ENCODE measurements around the gene RIMS1.

The RIMS1 gene

DNA sequence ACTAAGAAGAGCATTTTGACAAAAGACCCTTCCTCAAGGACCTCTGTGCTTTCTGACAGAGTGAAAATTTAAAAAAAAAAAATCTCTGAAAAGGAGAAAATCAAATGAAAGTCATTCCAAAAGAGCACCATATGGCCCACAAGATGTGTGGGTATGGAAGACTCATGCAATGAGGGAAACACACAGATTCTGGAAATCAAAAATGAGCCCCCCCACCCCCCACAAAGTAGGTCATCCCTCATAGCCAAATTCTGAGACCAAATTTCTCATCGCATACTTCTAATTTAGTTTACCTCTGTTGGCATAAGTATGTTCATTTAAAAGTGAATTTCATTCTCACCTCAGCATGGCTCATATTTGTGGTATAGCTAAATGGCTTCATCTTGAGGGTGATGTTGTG, 554.3 kb downstream of the RIMS1 start:
- Histone ChIP-seq H3K18ac (ENCODE audit: low read length) (no peak overlapping the region), H3K79me1 (ENCODE audit: low read depth, low read length) (peaks cover 2% of the 10 kb centered on the region), H3K36me3 (replicated peaks in 1 of 2; ENCODE audit: control insufficient read depth in 2 of 2, insufficient read depth in 2 of 2, low read length in 2 of 2) (no peaks in the 10 kb centered on the region), H3K9ac (ENCODE audit: low read depth, low read length, poor library complexity) (no peak overlapping the region), H3K27me3 (ENCODE audit: control insufficient read depth in 3 of 3, insufficient read depth in 3 of 3, low read depth in 1 of 3, low read length in 3 of 3) (peaks cover 0 to 6% (median 0%) of the 10 kb centered on the region in 3 experiments), H3K23ac (ENCODE audit: low read depth, low read length, poor library complexity) (no peak overlapping the region), H3K9me3 (replicated peaks in 1 of 2; ENCODE audit: control insufficient read depth in 2 of 2, insufficient read depth in 1 of 2, low read depth in 1 of 2, low read length in 2 of 2) (no peaks in the 10 kb centered on the region), H2BK5ac (ENCODE audit: low read length) (no peak overlapping the region), H3K4me3 (ENCODE audit: low read length in 2 of 2) (no peak overlapping the region), H3K4me1 (ENCODE audit: control insufficient read depth in 2 of 2, insufficient read depth in 1 of 2, low read depth in 1 of 2, low read length in 2 of 2) (no peaks in the 10 kb centered on the region), H2BK12ac (ENCODE audit: low read length) (no peak overlapping the region), H3K4ac (ENCODE audit: low read length) (no peak overlapping the region), H4K91ac (ENCODE audit: low read depth, low read length, poor library complexity) (no peak overlapping the region), H2BK15ac (ENCODE audit: low read length) (no peak overlapping the region), H2AFZ (ENCODE audit: low read length) (no peak overlapping the region), H2AK5ac (ENCODE audit: low read depth, low read length) (no peak overlapping the region), H2BK120ac (ENCODE audit: low read depth, low read length) (no peak overlapping the region), H3K4me2 (ENCODE audit: insufficient read depth, low read length, poor library complexity, severe bottlenecking) (no peak overlapping the region), H3K14ac (ENCODE audit: low read length) (no peak overlapping the region), H3K27ac (replicated peaks; ENCODE audit: low read length) (no peak overlapping the region), H4K8ac (ENCODE audit: low read depth, low read length) (no peak overlapping the region)
- no CpG with 5 or more reads among the region's 1 CpG for WGBS, 2 donors (ENCODE audit: extremely low coverage in 2 of 2, insufficient read length in 2 of 2, insufficient replicate concordance in 1 of 2)
- no peak for DNase-seq (ENCODE audit: low spot score)

DNA sequence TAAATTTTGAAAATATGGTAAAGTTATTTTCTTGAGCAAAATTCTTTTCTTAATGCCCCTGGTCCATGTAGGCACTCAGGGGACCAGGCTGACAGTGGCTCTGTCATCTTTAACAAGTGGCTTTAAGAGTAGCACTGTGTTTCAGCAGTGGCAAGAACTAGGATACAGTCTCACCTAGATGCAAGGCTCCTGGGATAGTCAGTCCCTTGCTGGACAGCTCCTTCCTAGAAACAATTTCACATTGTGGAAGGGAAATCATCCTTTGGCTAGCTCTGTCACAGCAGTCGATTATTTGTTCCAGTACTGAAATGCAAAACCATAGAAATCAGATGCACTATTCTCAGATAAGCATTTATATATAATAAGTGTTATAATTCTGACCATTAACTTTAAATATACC, 560.1 kb downstream of the RIMS1 start:
- no peaks in the 10 kb centered on the region for H3K36me3 ChIP-seq (replicated peaks in 1 of 2; ENCODE audit: control insufficient read depth in 2 of 2, insufficient read depth in 2 of 2, low read length in 2 of 2)
- no peak overlapping the region for H2BK5ac ChIP-seq (ENCODE audit: low read length)
- H4K8ac ChIP-seq (ENCODE audit: low read depth, low read length) = no peak overlapping the region
- no peak overlapping the region for H2AK5ac ChIP-seq (ENCODE audit: low read depth, low read length)
- H3K9ac ChIP-seq (ENCODE audit: low read depth, low read length, poor library complexity) = no peak overlapping the region
- H3K27ac ChIP-seq (replicated peaks; ENCODE audit: low read length) = no peak overlapping the region
- no peaks in the 10 kb centered on the region for H3K27me3 ChIP-seq (ENCODE audit: control insufficient read depth in 3 of 3, insufficient read depth in 3 of 3, low read depth in 1 of 3, low read length in 3 of 3)
- no peak overlapping the region for H3K4me2 ChIP-seq (ENCODE audit: insufficient read depth, low read length, poor library complexity, severe bottlenecking)
- DNase-seq (ENCODE audit: low spot score) = no peak
- H2BK12ac ChIP-seq (ENCODE audit: low read length) = no peak overlapping the region
- peaks cover 0 to 2% of the 10 kb centered on the region in 2 donors for H3K9me3 ChIP-seq (replicated peaks in 1 of 2; ENCODE audit: control insufficient read depth in 2 of 2, insufficient read depth in 1 of 2, low read depth in 1 of 2, low read length in 2 of 2)
- no peak overlapping the region for H2BK120ac ChIP-seq (ENCODE audit: low read depth, low read length)
- no peak overlapping the region for H2BK15ac ChIP-seq (ENCODE audit: low read length)
- H3K79me1 ChIP-seq (ENCODE audit: low read depth, low read length) = peaks cover 2% of the 10 kb centered on the region
- H3K4me1 ChIP-seq (ENCODE audit: control insufficient read depth in 2 of 2, insufficient read depth in 1 of 2, low read depth in 1 of 2, low read length in 2 of 2) = no peaks in the 10 kb centered on the region
- WGBS, 2 donors (ENCODE audit: extremely low coverage in 2 of 2, insufficient read length in 2 of 2, insufficient replicate concordance in 1 of 2) = no CpG with 5 or more reads among the region's 1 CpG
- no peak overlapping the region for H3K23ac ChIP-seq (ENCODE audit: low read depth, low read length, poor library complexity)
- H2AFZ ChIP-seq (ENCODE audit: low read length) = no peak overlapping the region
- H3K14ac ChIP-seq (ENCODE audit: low read length) = no peak overlapping the region
- no peak overlapping the region for H3K4ac ChIP-seq (ENCODE audit: low read length)
- no peak overlapping the region for H3K18ac ChIP-seq (ENCODE audit: low read length)
- no peak overlapping the region for H3K4me3 ChIP-seq (ENCODE audit: low read length in 2 of 2)
- H4K91ac ChIP-seq (ENCODE audit: low read depth, low read length, poor library complexity) = no peak overlapping the region

Measured in neuronal stem cell (in vitro differentiated cells).